Activated CD4-positive, alpha-beta T cell treated with anti-CD3 and anti-CD28 coated beads, Interleukin-2, amount 50 U/mL, for 1 hour (primary cell): Measurements from ENCODE around the gene SEMA5A.

Source experiments
- DNase-seq: peaks from one replicate; pipeline ENCODE4 v3.0.0-alpha.2; 2020

Gene SEMA5A

GRCh38 chr5:9545136-9545991 lies 511 bp downstream of the SEMA5A start:
- DNase-seq, result no peak

- peak; percentile 26 for DNase-seq
These were observed 1.3 kb downstream of the SEMA5A start for GRCh38 chr5:9544502-9545135.

GRCh38 chr5:9544056-9544455 lies 1.8 kb downstream of the SEMA5A start:
- DNase-seq, result no peak

- no peak for DNase-seq
These were observed 2.5 kb downstream of the SEMA5A start for GRCh38 chr5:9543311-9543920.

- no peak for DNase-seq
These were observed 5.1 kb downstream of the SEMA5A start for GRCh38 chr5:9540791-9541190.

- no peak for DNase-seq
These were observed 7.4 kb downstream of the SEMA5A start for GRCh38 chr5:9538504-9538903.

GRCh38 chr5:9537223-9538141 lies 8.4 kb downstream of the SEMA5A start:
- DNase-seq, result no peak

- no peak for DNase-seq
These were observed 9.2 kb downstream of the SEMA5A start for GRCh38 chr5:9536717-9537116.

- no peak for DNase-seq
These were observed 10.9 kb downstream of the SEMA5A start for GRCh38 chr5:9534881-9535517.

GRCh38 chr5:9533562-9534364 lies 12.1 kb downstream of the SEMA5A start:
- DNase-seq, result no peak

GRCh38 chr5:9533096-9533495 lies 12.8 kb downstream of the SEMA5A start:
- DNase-seq, result no peak

GRCh38 chr5:9529513-9529912 lies 16.4 kb downstream of the SEMA5A start:
- DNase-seq, result no peak

GRCh38 chr5:9529041-9529480 lies 16.8 kb downstream of the SEMA5A start:
- no peak for DNase-seq

GRCh38 chr5:9524941-9525340 lies 20.9 kb downstream of the SEMA5A start:
- DNase-seq, result no peak

- DNase-seq, result no peak
These were observed 22.6 kb downstream of the SEMA5A start for GRCh38 chr5:9523090-9523823.

- no peak for DNase-seq
These were observed 26.3 kb downstream of the SEMA5A start for GRCh38 chr5:9519537-9519936.

- DNase-seq, result no peak
These were observed 29.3 kb downstream of the SEMA5A start for GRCh38 chr5:9516591-9516990.

GRCh38 chr5:9515436-9515835 lies 30.4 kb downstream of the SEMA5A start:
- no peak for DNase-seq

GRCh38 chr5:9514968-9515367 lies 30.9 kb downstream of the SEMA5A start:
- no peak for DNase-seq

- DNase-seq, result no peak
These were observed 32.0 kb downstream of the SEMA5A start for GRCh38 chr5:9513827-9514226.

- no peak for DNase-seq
These were observed 33.4 kb downstream of the SEMA5A start for GRCh38 chr5:9512457-9512856.
